ENCODE data around the gene CEP164.

The CEP164 gene

DNA sequence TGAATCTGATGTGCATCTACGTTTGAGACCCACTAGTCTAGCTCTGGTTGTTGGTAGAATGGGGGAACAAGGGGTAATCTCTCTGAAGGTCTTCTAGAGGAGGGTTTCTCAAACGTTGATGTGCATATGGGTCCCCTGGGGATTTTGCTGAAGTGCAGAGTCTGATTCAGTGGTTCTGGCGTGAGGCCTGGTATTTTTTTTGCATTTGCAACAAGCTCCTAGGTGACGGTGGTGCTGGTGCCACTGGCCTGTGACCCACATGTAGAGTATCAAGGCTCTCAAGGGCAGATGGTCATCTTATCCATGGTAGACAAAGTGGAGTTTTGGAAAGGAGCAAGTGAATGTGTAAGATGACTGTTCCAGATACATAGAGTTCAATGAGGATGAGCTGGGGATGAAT lies 97.1 kb downstream of the CEP164 start:
- DNase-seq, result no peak

DNA sequence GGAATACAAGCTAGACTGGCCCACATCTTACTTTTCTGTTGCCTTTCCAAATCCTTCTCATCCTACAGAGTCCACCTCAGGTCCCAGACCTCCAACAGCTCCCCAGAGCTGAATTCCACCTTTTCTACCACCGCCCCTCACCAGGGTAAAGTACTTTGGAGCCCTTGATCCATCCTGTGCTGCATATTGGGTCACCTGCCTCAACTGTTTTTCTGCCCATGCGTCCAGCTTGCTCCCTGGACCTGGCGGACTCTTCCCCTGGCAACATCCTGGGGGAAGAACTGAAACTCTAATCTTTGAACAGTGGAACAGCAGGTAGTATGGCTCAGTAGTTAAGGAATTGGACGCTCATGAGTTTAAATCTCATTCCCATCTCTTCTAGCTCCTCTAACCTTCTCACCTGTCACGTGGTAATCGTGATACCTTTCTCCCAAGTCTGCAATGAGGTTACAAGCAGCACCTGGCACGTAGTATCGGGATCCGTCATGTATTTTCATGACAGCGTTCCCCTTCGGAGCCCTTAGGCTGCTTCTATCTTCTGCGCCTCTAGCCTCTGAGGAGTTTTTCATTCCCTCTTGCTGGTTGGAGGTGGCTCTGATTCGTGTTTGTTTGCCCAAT lies 98.1 kb downstream of the CEP164 start:
- no peak for DNase-seq

DNA sequence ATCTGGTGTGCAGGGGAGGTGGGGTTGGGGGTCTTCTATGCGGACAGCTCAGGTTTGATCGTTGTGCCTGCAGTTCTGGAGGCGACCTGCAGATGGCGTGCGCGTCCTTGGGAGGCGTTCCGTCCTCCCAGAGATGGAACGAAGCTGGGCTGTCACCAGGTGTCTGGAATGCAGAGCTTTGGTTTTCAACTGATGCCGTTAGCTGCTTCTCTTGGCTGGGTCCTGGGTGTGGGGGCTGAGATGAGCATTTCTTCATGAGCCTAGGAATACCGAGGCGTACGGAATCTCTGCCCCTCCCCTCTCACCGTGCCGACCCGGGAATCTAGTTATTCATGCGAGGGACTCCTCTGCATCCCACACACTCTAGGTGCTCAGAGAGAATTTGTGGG lies 98.6 kb downstream of the CEP164 start:
- no peak for DNase-seq

DNA sequence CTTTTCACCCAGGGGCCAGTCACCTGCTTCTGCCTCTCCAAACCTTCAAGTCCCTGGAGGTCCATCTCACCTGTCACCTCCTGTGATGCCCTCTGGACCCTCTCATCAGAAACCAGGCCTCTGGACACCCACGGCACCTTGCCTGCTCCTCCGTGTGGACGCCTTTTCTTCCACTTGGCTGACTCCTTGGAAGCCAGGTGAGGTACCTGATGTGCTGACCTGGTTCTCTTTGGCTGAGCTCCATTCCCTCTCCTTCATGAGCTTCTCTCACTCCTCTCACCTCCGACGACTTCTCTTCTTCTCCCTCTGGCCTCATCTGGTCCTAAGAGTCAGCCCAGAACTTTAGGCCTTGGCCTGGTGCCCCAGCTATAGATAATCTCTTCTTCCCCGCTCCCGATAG lies 99.3 kb downstream of the CEP164 start:
- no peak for DNase-seq

DNA sequence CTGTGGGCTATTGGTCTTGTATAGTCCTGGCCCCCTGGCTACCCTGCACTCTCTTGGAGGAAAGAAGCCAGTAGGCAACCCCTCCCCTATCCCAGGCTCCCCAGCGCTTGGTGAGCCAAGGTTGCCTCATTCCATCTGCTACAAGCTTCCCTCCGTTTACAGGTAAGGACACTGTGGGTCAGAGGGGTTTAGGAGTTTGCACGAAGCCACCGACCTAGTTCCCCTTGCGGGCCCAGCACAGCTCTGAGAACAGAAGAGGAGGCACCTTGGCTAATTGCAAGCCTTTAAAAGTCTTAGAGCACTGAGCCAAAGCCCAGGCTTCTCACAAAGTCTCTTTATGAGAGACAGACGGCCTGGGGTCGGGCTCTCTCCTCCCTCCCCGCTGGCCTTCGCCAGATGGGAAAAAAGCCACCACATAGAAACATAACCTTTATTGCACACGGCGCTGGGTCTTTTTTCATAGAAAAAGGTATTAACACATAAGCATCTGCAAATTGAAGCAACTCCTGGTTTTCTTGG lies 99.8 kb downstream of the CEP164 start:
- DNase-seq, result no peak

DNA sequence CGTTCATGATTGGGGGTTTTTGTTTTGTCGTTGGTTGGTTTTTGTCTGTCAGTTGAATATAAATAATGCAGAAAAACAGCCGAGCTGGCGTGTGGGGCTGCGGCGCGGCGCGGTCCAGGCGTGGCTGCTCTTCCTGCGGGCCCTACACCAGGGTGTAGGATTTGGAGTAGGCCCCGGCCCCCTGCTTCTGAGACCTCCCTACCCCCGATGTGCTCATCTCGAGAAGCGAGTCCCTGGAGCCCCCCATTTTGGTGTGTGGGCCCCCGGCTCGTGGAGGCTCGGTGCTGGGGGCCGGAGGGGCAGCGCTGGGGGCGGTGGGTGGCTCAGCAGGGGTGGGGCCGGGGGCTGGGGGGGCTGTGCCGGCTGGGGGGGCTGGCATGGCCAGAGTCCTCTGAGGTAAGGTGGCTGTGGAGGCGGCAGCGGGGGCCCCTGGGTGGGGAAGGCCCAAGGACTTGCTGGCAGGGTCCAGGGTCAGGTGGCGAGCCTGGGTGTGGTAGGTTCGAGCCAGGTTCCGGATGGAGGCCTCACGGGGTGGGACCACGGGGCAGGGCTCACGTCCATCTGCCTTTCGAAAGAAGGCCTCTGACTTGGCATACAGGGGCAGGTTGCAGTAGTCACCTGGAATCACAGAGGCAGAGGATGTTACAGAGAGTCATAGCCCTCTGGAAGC lies 100.7 kb downstream of the CEP164 start:
- no peak for DNase-seq

DNA sequence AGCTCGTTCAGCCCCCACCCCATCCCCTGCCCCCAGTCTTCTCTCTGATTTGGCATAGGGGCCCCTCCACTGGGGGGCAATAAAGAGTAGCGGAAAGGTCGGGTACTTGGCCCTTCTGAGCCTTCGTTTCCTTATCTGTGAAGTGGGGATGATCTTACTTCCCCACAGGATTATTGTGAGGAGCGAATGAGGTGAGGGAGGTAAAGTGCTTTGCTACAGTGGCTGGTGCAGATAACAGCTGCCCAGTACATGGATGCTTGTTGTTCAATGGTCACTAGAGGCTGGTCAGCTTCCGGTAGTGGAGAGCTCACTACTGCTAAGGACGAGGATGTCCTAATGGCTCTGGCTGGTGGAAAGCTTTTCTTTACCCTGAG lies 101.2 kb downstream of the CEP164 start:
- no peak for DNase-seq

DNA sequence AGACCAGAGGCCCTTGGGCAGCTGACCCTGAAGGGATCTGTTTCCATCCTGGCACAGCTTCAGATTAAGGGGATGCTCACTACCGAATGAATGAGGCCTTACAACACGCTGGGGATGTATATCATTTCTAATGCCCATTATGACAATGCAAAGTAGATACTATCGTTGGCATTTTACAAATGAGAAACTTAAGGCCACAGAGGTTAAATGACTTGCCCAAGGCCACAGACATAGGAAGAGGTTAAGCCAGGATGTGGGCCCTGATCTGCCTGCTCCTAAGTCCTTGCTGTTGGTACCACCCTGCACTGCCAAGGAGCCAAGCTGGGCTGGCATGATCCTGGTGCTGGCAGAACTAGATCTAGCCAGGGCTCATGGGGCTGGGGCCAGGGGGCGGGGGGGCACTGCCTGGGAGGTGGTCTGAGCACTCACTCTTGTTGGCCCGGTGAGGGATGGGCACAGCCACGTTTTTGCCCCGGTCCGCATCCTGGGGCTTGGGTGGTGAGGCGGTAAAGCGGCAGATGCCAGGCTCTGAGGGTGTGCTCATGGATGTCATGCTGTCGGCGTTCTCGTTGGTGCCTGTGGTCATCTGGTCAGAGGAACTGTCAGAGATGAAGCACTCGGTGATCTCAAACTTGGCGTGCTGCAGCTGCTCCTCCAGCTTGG lies 102.8 kb downstream of the CEP164 start:
- DNase-seq, result no peak

DNA sequence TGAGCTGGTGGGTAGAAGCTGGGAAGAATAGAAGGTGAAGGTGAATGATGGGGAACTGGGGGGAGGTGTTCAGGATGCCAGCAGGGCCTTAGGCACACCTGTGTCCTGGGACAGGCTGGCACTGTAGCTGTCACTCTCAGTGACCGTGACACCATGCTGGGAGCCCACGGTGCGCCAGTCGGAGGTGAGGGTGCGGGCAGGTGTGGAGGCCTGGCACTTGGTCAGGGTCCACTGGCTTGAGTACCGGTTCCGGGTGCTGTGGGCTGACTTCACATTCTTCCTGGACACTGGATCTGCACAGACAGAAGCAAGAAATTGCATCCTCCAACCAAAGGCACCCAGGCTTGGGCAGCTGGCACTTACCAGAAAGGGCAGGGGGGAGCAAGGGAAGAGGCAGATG lies 103.8 kb downstream of the CEP164 start:
- no peak for DNase-seq

DNA sequence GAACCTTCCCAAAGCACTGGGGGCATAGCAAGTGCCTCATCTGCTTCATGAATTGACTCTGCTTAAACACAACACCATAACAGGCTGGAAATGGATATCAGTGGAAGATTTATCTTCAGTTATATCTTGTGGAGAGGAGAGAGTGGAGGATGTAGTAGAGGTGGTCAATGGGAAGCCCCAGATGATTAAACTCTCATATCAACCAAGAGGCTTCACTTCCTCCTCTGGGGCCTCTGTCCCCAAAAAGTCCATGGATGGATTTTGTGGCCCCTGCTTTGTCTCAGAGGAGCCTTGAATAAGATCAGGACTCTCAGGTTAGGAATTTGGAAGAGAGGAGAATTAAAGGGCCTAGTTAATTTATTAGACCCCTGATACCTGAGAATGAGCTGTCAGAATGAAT lies 106.1 kb downstream of the CEP164 start:
- DNase-seq, result no peak

DNA sequence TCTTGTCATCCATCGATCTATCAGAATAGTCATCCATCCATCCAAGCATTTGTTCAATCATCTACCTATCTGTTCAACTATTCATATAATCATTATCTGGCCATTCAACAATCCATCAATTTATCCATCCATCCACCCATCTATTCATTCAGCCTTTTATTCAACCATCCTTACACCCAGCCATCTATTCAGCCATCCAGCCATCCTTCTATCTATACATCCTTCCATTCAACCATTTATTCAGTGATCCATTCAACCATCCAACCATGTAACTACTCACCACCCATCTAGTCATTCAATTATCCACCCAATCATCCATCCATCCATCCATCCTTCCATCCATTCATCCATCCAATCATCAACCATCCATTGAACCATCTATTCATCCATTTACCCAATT lies 106.8 kb downstream of the CEP164 start:
- no peak for DNase-seq

DNA sequence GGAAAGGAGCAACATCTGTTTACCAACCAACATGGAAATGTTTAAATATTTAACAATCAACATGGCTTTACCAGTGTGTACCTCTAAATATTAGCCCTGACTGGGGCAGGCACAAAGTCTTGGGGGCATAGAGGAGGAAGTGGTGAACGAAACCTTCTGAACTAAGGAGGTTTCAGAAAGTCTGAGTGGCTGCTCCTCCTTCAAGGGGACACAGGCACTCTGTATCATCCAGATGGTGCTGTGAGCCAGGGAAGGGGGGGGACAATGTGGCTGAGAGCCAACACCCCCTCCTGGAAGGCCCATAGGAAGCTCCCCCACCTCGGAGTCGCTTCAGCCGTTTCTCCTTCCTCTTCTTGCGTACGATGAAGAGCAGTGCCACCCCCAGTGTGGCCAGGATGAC lies 107.7 kb downstream of the CEP164 start:
- no peak for DNase-seq

DNA sequence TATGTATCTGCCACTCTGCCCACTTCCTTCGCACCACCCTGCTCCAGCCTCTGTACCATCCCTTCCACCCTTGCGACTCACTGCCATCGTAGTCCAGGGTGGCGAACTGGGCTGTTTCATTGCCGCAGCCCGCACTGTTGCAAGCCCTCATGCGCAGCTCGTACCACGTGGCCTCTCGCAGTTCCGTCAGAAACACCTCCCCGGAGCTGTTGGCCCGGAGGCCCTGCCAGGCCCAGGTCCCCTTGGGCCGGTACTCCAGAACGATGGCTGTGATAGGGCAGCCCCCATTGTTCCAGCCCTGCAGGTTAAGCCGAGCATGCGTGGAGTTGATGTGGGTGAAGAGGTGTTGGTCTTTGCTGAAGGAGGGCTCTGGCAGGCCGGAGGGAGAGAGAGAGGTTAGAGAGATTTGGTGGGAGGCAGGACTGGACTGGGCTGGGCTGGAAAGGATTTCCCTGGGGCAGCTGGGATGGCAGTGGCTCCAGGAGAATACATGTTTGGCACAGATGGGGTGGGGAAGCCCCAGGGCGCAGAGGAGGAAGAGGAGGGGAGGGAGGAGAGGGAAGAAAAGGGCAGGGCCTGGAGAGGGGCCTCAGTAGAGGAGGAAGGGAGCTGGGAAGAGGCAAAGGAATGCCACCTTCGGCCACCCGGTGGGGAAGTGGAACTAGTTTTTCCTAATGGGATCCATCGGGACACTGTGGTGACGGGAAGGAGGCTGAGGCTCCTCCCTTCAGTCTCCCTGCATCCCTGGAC lies 109.6 kb downstream of the CEP164 start:
- DNase-seq, result no peak

DNA sequence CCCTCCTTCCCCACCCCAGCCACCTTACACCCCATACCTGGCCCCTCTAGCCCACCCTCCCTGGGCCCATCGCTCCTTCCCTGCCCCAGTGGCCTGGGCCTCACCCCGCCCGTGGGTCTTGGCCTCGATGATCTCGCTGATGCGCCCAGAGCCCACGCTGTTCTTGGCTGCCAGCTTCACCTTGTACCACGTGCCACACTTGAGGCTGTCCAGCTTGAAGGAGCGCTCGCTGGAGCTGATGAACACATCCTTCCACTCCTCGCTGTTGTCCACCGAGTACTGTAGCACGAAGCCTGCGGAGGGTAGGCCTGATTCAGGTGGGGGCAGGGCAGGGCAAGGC lies 110.1 kb downstream of the CEP164 start:
- no peak for DNase-seq

DNA sequence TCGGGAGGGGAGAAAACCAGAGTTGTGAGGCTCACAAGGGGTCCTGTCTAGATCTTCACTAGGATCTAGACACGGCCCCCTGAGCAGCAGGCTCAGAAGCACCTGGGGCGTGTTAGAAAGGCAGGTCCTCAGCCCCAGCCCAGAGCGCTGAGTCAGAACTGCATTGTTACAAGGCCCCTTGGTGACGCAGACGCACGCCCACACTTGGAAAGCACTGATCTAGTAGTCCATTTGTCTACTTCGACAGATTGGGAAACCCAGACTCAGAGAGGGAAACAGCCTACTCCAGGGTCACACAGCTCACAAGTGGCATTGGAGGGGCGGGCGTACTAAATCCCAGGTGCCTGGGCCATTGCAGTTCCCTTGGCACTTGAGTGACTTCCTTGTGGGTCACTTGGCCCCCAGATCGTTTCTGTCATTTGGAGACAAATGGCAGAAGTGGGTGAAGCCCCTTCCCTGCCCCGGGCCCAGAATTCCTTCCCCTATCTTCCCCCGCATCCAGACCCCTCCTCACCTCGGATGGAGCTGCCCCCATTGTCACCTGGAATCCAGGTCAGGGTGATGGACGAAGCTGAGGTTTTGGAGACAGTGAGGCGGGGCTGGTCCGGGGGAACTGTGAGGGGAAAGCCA lies 110.8 kb downstream of the CEP164 start:
- DNase-seq, result no peak

DNA sequence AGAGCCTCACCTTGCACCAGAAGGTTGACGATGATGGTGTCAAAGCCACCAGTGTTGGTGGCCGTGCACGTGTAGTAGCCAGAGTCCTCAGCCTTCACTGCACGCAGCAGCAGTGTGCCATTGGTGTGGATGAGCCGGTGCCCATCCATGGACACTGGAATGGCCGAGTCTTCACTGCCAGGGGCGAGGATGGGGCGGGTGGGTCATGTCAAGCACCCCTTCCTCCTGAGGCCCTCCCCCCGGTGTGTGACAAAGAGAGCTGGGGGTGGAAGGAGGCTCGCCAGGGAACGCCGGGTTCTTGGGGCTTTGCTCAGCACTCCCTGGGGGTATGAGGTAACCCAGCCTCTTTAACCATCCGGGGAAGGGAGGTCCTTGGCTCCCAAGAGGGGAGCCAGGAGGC lies 111.6 kb downstream of the CEP164 start:
- DNase-seq, result no peak

DNA sequence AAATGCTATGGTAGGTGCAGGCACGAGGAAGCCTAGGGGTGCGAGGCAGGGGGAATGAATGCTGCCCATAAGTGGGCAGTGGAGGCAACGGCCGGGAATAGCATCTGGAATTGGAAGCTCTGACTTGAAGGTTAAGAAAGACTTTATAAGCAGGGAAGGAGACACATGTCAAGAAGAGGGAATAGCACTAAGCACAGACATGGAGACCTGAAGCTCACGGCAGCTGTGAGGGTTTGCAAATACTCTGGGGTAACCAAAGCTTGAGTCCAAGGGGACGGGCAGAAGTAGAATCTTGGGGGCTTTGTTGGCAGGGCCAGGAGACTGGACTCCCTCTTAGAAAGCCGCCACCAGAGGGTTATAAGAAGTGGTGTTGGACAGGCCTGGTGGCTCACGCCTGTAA lies 112.6 kb downstream of the CEP164 start:
- no peak for DNase-seq

DNA sequence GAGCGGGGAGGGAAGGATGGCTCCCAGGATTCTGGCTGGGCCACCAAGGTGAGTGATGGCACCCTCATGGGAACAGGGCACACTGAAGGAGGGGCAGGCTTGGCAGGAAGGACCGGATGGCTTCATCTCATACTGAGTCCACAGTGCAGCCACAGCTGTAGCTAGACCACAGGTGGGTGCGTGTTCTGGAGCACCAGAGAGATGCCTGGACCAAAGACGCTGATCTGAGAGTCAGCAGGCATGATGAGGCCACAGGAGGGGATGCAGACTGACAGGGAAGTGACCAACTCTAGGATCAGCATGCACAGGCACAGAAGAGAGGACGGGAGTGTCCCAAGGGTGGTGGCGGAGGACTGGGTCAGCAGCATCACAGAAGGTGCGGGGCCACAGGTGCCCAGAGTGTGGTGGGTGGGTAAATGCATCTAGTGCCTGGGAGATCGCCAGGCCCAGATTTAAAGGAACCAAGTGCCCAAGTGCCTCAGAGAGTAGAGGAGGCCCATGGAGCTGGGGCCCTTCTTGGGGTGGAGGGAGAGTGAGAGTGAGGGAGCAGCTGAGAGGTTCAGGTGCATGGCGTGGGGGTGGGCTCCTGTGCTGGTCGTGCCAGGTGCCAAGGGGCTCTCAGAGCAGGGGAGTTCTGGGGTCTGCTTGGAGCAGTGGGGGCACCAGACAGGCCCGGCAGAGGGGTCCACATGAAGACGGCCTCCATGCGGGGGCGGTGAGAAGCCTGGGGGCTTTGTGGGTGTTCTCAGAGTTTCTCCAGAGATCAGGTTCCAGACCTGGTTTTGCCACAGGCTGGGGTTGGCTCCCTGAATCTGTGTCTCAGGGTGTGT lies 113.7 kb downstream of the CEP164 start:
- DNase-seq, result no peak

DNA sequence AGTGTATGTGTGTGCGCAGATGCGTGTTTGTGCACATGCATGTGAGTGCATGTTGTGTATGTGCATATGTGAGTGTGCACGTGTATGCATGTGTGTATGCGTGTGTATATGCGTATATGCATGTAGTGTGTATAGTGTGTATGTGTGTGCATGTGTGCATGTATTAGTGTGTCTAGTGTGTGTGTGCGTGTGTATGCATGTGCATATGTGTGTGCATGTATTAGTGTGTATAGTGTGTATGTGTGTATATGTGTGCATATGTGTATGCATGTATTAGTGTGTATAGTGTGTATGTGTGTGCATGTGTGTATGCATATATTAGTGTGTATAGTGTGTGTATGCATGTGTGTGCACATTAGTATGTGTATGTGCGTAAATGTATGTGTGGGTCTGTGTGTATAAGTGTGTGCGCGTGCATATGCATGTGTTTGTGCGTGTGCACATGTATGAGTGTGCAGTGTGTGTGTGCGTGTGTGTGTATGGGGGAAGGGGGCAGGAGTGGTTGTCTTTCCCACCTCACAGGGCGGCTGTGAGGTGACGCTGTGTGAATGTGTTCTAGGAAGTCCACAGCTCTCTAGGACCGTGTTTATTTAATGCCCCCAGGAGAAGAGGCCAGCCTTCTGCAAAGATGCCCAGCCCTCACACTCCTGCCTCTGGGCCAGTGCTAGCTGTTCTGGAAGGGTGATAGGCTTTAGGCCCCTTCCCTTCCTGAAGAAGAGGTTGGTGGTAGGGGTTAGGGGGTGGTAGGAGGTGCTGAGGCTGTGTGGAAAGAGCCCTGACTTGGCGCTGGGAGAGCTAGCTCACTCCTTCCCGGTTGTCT lies 114.6 kb downstream of the CEP164 start:
- no peak for DNase-seq

DNA sequence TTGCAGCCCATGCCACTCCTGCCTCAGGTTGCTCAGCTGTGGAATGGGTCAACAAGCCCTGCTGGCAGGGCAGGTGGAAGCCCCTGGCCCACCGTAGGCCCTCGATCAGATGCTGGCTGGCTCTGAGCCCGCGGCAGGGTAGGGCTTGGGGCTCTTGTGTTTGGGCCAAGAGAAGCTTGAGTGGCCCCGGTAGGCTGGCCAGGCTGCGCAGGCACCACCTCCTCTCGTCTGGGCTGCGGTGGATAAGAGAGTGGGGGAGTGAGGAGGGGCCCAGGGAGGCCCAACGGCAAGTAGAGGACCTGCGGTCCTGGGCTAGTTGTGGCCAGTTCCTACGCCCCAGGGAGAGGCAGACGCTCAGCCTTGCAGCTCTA lies 115.2 kb downstream of the CEP164 start:
- DNase-seq, result no peak
